GM21423 (cell line): ENCODE data around the gene ZZZ3.
"Not testable (repeated sequence)": the region's sequence is repeated elsewhere in the genome, so short reads cannot be mapped to it uniquely, and the experiment has no call there.

Source experiments
- ATAC-seq: cut with Tn5 transposase; IDR thresholded peaks from one replicate; pipeline ENCODE4 v1.9.1; 2021; ENCODE audit warnings: mild to moderate bottlenecking, moderate library complexity; ENCODE audit not compliant: unreplicated experiment

ZZZ3 gene

GRCh38 chr1:77671836-77672235 lies 10.6 kb downstream of the ZZZ3 start:
- ATAC-seq, result no peak

- ATAC-seq, result no peak
Measured at GRCh38 chr1:77670330-77670729, 12.1 kb downstream of the ZZZ3 start.

GRCh38 chr1:77668924-77669449 lies 13.5 kb downstream of the ZZZ3 start:
- ATAC-seq, result no peak

GRCh38 chr1:77664939-77665516 lies 17.4 kb downstream of the ZZZ3 start:
- no peak for ATAC-seq

GRCh38 chr1:77661696-77662095 lies 20.8 kb downstream of the ZZZ3 start:
- ATAC-seq, result no peak

GRCh38 chr1:77659879-77660593 lies 22.4 kb downstream of the ZZZ3 start:
- no peak for ATAC-seq

DNA sequence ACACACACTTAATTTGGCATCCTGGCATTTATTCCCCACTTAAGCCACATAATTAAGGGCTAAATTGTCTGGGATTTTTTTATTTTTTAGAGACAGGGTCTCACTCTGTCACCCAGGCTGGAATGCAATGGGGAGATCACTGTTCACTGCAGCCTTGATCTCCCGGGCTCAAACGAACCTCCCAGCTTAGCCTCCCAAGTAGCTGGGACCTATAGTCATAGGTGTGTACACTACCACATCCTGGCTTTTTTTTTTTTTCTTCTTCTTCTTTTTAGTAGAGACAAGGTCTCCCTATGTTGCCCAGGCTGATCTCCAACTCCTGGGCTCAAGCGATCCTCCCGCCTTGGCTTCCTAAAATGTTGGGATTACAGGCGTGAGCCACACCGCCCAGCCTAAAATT lies 24.2 kb downstream of the ZZZ3 start:
- ATAC-seq, result no peak

DNA sequence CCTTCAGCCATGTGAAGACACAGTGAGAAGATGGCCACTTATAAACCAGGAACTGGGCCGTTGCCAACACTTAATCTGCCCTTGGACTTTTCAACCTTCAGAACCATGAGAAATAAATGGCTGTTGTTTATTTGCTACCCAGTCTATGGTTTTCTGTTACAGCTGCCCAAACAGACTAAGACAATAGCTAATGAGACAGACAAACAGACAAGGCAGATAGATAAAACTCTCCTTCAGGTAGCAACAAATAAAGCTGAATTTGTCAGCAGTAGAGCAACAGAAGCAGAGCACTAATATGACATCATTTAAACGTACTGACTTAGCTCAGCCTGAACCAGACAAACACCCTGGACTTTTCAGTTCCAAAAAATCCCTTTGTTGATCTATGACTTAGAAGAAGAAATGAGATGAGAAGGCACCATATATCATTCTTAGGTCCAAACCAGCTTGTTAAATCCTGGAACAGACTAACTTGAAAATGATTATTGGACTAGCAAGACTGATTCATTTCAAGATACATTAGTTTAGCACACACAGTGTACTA lies 27.0 kb downstream of the ZZZ3 start:
- no peak for ATAC-seq

DNA sequence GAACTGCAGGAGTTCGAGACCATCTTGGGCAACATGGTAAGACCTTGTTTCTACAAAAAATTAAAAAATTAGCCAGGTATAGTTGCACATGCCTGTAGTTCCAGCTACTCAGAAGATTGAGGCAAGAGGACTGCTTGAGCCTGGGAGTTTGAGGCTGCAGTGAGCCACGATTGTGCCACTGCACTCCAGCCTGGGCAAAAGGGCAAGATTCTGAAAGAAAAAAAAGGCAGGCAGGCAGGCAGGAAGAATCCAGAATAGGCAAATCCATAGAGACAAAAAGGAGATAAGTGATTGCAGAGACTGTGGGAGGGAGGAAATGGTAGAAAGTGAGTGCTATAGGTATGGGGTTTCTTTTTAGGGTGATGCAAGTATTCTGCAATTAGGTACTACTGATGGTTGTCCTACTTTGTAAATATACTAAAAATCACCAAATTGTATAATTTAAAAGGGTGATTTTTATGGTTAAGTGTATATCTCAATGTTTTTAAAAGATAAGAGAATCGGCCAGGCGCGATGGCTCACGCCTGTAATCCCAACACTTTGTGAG lies 29.4 kb downstream of the ZZZ3 start:
- no peak for ATAC-seq

GRCh38 chr1:77652268-77652667 lies 30.2 kb downstream of the ZZZ3 start:
- ATAC-seq, result no peak

GRCh38 chr1:77649127-77649526 lies 33.3 kb downstream of the ZZZ3 start:
- ATAC-seq, result no peak

- ATAC-seq, result not testable (repeated sequence)
Measured at GRCh38 chr1:77646224-77646623, 36.2 kb downstream of the ZZZ3 start.

DNA sequence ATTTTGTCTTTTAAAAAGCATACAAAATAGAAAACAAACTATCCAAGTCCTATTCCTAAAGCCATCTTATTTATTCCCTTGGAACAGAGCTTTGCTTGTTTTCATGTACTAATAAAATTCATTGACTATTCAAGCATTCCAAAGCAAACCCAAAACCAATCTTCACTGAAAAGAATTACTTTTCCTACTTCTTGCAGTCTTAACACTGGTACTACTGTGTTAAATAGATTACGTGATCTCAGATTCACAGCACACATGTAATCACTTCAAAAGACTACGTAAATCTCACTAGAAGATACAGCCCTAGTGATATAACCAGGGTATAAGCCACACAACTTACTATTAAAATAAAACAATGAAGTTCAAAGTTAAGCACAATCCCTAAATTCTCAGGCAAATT lies 39.0 kb downstream of the ZZZ3 start:
- no peak for ATAC-seq

DNA sequence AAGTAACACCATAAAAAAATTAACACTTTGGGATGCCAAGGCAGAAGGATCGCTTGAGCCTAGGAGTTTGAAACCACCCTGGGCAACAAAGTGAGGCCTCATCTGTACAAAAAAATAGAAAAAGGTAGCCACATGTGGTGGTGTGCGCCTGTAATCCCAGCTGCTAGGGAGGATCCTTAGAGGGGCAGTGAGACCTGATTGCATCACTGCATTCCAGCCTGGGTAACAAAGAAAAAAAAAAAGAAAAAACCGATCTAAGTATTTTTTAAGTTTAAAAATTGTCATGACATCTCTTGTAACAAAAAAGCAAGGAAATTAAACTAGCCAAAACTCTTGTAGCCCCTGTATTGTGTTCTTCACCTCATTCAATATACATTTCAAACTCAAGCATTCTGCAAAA lies 39.5 kb downstream of the ZZZ3 start:
- no peak for ATAC-seq

DNA sequence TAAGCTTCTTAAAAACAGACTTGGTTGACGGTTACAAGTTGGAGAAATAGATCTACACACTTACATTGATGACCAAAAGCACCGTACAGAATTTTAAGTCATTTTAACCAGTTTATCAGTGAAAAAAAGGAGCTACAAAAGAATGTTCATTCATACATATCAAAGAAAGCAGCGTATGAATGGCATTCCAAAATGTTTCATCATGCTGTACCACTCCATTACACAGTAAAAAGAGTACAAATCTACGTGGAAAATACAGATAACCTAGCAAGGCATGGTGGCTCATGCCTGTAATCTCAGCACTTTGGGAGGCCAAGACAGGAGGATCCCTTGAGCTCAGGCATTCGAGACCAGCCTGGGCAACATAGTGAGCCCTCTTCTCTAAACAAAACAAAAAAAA lies 40.3 kb downstream of the ZZZ3 start:
- ATAC-seq, result no peak

DNA sequence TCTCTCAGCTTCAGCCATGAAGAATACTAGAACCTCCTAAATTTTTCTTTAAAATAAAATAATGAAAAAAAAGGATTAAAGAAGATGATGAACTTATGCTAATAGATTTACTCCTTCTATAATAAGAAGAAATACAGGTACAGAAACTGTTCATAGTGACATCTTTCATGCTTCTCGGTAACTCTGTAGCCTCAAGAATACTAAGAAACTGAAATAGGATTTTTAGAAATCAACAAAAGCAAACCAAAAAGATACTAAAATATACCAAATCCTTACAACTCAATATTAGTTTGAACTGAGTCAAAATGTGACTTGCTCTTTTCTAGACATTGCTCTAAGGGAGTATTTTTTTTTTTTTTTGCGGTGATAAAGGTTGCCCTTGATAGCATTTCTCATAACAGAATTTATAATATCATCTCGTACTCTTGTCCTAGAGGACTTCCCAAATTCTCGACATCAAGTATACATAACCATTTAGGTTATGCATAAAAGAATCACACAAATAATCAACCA lies 42.8 kb downstream of the ZZZ3 start:
- ATAC-seq, result no peak

DNA sequence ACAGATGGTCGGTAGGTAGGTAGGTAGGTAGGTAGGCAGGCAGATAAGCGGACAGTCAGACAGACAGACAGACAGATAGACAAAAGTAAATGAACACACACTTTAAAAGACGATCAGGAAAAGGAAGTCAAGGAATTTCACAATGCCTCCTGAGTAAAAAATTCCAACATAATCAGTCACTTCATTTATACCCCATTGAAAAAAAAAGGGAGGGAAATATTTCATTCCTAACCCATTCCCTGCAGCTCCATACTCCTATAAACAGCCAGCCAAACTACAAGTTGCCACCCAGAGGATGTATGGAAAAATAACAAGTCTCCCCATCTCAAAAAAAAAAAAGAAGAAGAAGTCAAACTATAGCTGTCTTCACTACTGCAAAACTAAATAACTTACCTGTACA lies 43.4 kb downstream of the ZZZ3 start:
- no peak for ATAC-seq

- ATAC-seq, result no peak
Measured at GRCh38 chr1:77636864-77637263, 45.6 kb downstream of the ZZZ3 start.
